OCI-LY7 (cell line): ENCODE results near the gene CUBN. TPM values are rescaled to one million over a fixed set of nuclear protein-coding genes. Genes with fewer than 3 reads are reported as not detected.

Experiments
- BruUV-seq: library from RNA; stranded (reverse); fragments of 400-500 nt; replicated peaks from 2 replicates; lab custom pipeline; 2021; lab: Mats Ljungman, UMichigan
- CTCF ChIA-PET: fragments of 300-600 bp; sonication (Branson Sonifier 250); formaldehyde crosslinking; loops from one replicate; lab custom pipeline; 2022; ENCODE audit warnings: antibody characterized with exemption; ENCODE audit not compliant: unreplicated experiment; lab: Charles Lee
- POLR2A ChIA-PET: fragments of 300-600 bp; sonication (Branson Sonifier 250); formaldehyde crosslinking; loops from one replicate; lab custom pipeline; 2022; ENCODE audit warnings: antibody characterized with exemption; lab: Charles Lee
- DNase-seq: peaks from one replicate; pipeline ENCODE4 v3.0.0-alpha.2; 2015; ENCODE audit warnings: low spot score
- H2AFZ ChIP-seq: fragments of 200-600 bp; sonication (generic), shearing (Covaris generic); 2 replicates; pipeline ENCODE4 v1.6.1; 2014; ENCODE audit warnings: mild to moderate bottlenecking, antibody characterized with exemption, low read length, moderate library complexity
- H3K27ac ChIP-seq: fragments of 200-600 bp; sonication (generic); 2 replicates; pipeline ENCODE4 v1.5.1; 2014; ENCODE audit warnings: mixed run types, low read depth, mild to moderate bottlenecking, moderate library complexity, low read length, inconsistent platforms; ENCODE audit not compliant: poor library complexity, severe bottlenecking
- H3K36me3 ChIP-seq: fragments of 200-600 bp; sonication (generic); 2 replicates; pipeline ENCODE4 v1.6.1; 2014; ENCODE audit warnings: mild to moderate bottlenecking, antibody characterized with exemption, low read length, moderate library complexity, mixed read lengths; ENCODE audit not compliant: insufficient read depth
- H3K4me1 ChIP-seq: fragments of 200-600 bp; sonication (generic); 2 replicates; pipeline ENCODE4 v1.5.1; 2014; ENCODE audit warnings: mild to moderate bottlenecking, low read length; ENCODE audit not compliant: insufficient read depth, poor library complexity, severe bottlenecking
- H3K4me2 ChIP-seq: fragments of 200-600 bp; sonication (generic); 2 replicates; pipeline ENCODE4 v1.6.1; 2014; ENCODE audit warnings: mild to moderate bottlenecking, low read length
- H3K4me3 ChIP-seq: fragments of 200-600 bp; sonication (generic); 2 replicates; pipeline ENCODE4 v1.5.1; 2014; ENCODE audit warnings: mild to moderate bottlenecking, low read depth, low read length; ENCODE audit not compliant: poor library complexity, severe bottlenecking
- H3K79me2 ChIP-seq: fragments of 200-600 bp; sonication (generic); 2 replicates; pipeline ENCODE4 v1.6.1; 2016; ENCODE audit warnings: low read depth, mild to moderate bottlenecking, low read length, moderate library complexity, mixed read lengths; ENCODE audit not compliant: insufficient read depth
- H3K9me2 ChIP-seq: fragments of 200-600 bp; sonication (generic); 2 replicates; pipeline ENCODE4 v1.6.1; 2016; ENCODE audit warnings: mild to moderate bottlenecking, low read length, mixed read lengths; ENCODE audit not compliant: insufficient read depth
- H3K9me3 ChIP-seq: fragments of 200-600 bp; sonication (generic); 2 replicates; pipeline ENCODE4 v1.6.1; 2014; ENCODE audit warnings: mild to moderate bottlenecking, mixed run types, low read length, mixed read lengths
- H4K20me1 ChIP-seq: fragments of 200-600 bp; sonication (generic); 2 replicates; pipeline ENCODE4 v1.6.1; 2014; ENCODE audit warnings: mild to moderate bottlenecking, antibody characterized with exemption, low read length, moderate library complexity, mixed read lengths; ENCODE audit not compliant: insufficient read depth
- EZH2phosphoT487 ChIP-seq: fragments of 200-600 bp; sonication (generic); IDR thresholded peaks from 2 replicates; pipeline ENCODE4 v1.6.1; 2018; ENCODE audit warnings: low read depth, borderline replicate concordance, mild to moderate bottlenecking, mixed run types, antibody characterized with exemption, low read length, moderate library complexity, mixed read lengths
- intact Hi-C: fragments of 100-400 bp; cut with micrococcal nuclease; formaldehyde crosslinking; loops from one replicate; pipeline ENCODE4 v1.10.0; 2022; ENCODE audit not compliant: unreplicated experiment
- total RNA-seq, 2 experiments: library from RNA; depleted of rRNA in 1 of 2; stranded (reverse); fragments of >200 nt in 1 of 2; shearing (Covaris generic) in 1 of 2; gene quantifications; 2 replicates each; pipeline ENCODE4 v1.2.3, GENCODE V29; 2014 to 2022
- TF ChIP-seq, protein P1 (sequence below): fragments of 200-600 bp; sonication (generic); conservative IDR thresholded peaks from 2 replicates; pipeline ENCODE4 v1.5.1; 2014; ENCODE audit warnings: mild to moderate bottlenecking, antibody characterized with exemption, low read length, moderate library complexity, mixed read lengths

The CUBN gene
- total RNA-seq, 2 experiments from 2014 or later, result 0.13 to 0.25 TPM

DNA sequence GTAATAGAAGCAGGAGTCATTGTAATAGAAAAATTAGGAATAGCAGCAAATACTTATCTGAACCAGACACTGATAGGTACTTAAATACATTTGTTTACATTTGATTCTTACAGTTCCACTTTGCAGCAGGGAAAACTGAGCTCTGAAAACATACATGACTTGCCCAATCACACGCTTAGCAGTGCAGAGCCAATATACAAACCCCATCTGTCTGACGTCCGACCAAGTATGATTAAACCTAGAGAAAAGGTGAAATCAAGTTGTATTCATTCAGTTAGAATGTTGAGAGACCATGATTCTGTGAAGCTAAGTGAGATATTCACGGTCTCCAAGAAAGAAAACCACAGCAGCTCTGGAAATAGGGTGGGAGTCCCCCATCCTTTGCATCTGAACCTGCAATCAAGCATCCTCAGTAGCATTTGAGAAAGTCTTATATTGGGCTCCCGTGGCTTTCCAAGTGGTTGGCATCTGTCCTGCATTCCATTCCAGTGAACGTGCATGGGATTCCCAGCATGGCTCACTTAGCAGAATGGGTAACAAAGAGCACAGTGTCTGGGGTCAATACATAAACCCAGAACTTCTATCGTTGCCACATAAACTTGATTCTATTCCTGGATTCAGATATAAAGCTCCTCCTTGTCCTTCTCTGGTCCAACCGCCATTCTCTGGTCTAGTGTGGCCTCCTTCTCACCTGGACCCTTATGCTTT, 163.7 kb downstream of the CUBN start:
- DNase-seq, result no peak
- H3K4me1 ChIP-seq, result no peaks in the 10 kb centered on the region
- intact Hi-C loops, result no loop called here

DNA sequence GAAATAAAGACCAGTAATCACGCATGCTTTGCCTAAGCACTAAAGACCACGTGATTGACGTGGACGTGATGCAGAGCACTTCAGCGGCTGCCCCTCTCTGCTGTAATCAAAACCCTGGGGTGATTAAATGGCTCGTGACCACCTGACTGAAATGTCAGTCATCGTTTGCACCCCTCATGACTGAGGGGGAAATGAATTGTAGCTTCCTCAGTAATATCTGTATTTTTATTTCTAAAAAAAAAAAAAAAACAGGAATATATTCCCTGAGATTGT, 164.3 kb downstream of the CUBN start:
- H3K36me3 ChIP-seq, result no peaks in the 10 kb centered on the region
- H3K4me3 ChIP-seq, result no peak overlapping the region
- H3K9me3 ChIP-seq, result no peaks in the 10 kb centered on the region
- no TSS peak for BruUV-seq
- H2AFZ ChIP-seq, result no peak overlapping the region
- DNase-seq, result no peak
- no peak overlapping the region for H3K4me2 ChIP-seq
- H3K79me2 ChIP-seq, result no peaks in the 10 kb centered on the region
- no peaks in the 10 kb centered on the region for H4K20me1 ChIP-seq
- intact Hi-C loops, result no loop called here
- TF ChIP-seq EZH2phosphoT487, result no peak
- TF ChIP-seq, protein P1, sequence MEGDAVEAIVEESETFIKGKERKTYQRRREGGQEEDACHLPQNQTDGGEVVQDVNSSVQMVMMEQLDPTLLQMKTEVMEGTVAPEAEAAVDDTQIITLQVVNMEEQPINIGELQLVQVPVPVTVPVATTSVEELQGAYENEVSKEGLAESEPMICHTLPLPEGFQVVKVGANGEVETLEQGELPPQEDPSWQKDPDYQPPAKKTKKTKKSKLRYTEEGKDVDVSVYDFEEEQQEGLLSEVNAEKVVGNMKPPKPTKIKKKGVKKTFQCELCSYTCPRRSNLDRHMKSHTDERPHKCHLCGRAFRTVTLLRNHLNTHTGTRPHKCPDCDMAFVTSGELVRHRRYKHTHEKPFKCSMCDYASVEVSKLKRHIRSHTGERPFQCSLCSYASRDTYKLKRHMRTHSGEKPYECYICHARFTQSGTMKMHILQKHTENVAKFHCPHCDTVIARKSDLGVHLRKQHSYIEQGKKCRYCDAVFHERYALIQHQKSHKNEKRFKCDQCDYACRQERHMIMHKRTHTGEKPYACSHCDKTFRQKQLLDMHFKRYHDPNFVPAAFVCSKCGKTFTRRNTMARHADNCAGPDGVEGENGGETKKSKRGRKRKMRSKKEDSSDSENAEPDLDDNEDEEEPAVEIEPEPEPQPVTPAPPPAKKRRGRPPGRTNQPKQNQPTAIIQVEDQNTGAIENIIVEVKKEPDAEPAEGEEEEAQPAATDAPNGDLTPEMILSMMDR, result no peak
- CTCF ChIA-PET, result no interaction called here
- no peaks in the 10 kb centered on the region for H3K4me1 ChIP-seq
- POLR2A ChIA-PET, result no interaction called here
- no peaks in the 10 kb centered on the region for H3K9me2 ChIP-seq
- no peak overlapping the region for H3K27ac ChIP-seq

More for the DNA sequence above, 163.7 kb downstream of the CUBN start:
- Histone ChIP-seq H3K27ac (no peak overlapping the region), H3K4me2 (no peak overlapping the region), H3K4me3 (no peak overlapping the region), H3K36me3 (no peaks in the 10 kb centered on the region), H2AFZ (no peak overlapping the region), H3K79me2 (no peaks in the 10 kb centered on the region), H4K20me1 (no peaks in the 10 kb centered on the region), H3K9me2 (no peaks in the 10 kb centered on the region), H3K9me3 (no peaks in the 10 kb centered on the region)
- BruUV-seq, result no TSS peak
- no peak for TF ChIP-seq EZH2phosphoT487
- TF ChIP-seq, protein P1, result no peak
- ChIA-PET POLR2A (no interaction called here), CTCF (no interaction called here)

DNA sequence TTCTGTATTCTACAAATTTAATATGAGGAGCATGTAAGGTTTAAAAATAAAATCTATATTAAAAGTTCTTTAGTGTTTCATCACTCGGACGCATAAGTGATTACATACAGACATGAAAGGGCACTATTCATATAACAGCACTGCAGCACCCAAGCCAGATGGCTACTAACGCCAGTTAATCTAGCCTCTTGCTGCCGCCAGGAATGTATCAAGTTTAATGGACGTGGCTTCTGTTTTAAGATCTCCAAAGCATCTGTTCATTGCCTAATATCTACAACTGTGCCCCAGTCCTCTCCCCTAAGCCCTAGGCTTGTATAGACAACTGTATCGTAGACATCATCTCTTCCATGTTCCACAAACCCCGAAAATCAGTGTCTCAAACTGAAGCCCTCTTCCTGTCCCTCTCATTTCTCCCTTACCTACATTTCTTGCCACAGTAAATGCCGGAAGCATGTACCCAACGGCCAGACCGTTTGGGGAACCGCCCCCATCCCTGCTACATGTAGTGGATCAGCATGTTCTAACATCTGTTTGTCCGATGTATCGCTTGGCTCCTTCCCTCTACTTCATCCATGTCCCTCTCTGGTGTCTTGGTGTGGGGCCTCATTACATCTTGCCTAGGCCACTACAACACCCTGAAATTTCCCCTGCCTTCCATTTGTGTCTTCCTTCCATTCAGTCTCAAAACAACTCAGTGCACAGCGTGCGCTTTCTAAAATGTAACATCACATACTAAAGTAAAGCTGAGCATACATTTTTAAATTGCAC, 164.9 kb downstream of the CUBN start:
- no peak overlapping the region for H3K27ac ChIP-seq
- H3K9me3 ChIP-seq, result no peaks in the 10 kb centered on the region
- H3K4me2 ChIP-seq, result no peak overlapping the region
- intact Hi-C loops, result no loop called here
- no peaks in the 10 kb centered on the region for H4K20me1 ChIP-seq
- no peaks in the 10 kb centered on the region for H3K36me3 ChIP-seq
- POLR2A ChIA-PET, result no interaction called here
- H3K4me1 ChIP-seq, result no peaks in the 10 kb centered on the region
- BruUV-seq, result no TSS peak
- DNase-seq, result no peak
- CTCF ChIA-PET, result no interaction called here
- H3K4me3 ChIP-seq, result no peak overlapping the region
- H3K79me2 ChIP-seq, result no peaks in the 10 kb centered on the region
- H3K9me2 ChIP-seq, result no peaks in the 10 kb centered on the region
- TF ChIP-seq, protein P1, result no peak
- TF ChIP-seq EZH2phosphoT487, result no peak
- H2AFZ ChIP-seq, result no peak overlapping the region
